ENCODE results near the gene HNMT. TPM values are rescaled to one million over a fixed set of nuclear protein-coding genes. Genes with fewer than 3 reads are reported as not detected.
A peak's percentile ranks its signal among the peaks of the same experiment; 100 is the strongest.

The HNMT gene
- polyA plus RNA-seq, 1 donor from 2014 or later: not detected

DNA sequence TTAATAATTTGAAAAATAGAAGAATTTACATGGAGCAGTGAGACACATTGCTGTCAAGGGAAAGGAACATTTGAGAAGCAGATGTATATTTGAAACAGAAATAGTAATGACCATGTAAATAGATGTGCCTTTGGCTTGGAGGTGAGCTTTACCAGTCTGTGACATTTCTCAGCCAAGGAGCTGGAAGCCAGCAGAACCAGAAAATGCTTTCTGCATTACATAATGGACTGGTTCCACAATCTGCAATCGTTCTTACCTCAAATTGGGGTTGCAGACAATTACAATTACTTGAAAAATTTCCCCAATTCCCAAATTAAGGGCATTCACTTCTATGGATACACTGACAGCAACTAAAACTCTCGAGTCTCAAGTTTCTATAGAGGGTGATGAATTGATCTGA lies 59.7 kb downstream of the HNMT start:
- no peaks in the 10 kb centered on the region for H3K9me3 ChIP-seq (ENCODE audit: low read length)
- H3F3A ChIP-seq (ENCODE audit: insufficient read depth, low read length, poor library complexity, severe bottlenecking): no peaks in the 10 kb centered on the region
- no peak overlapping the region for H2AFZ ChIP-seq (ENCODE audit: low read depth, low read length)
- no peak overlapping the region for H3K4me2 ChIP-seq (ENCODE audit: low read length)
- no peak overlapping the region for H3K9ac ChIP-seq (ENCODE audit: low read length)
- no peaks in the 10 kb centered on the region for H3K27me3 ChIP-seq (ENCODE audit: insufficient read depth, low read depth, low read length)
- TF ChIP-seq EZH2 (IDR thresholded peaks at IDR 0.05; ENCODE audit: borderline replicate concordance, insufficient read depth, low read length, poor library complexity, severe bottlenecking) (no peak), TAF1 (IDR thresholded peaks at IDR 0.05; ENCODE audit: low read depth) (no peak)
- no peaks in the 10 kb centered on the region for H3K79me2 ChIP-seq (replicated peaks; ENCODE audit: insufficient read depth, low read length)
- no peaks in the 10 kb centered on the region for H3K36me3 ChIP-seq (ENCODE audit: insufficient read depth, low read length)
- H3K9me2 ChIP-seq (ENCODE audit: insufficient read depth, low read length): no peaks in the 10 kb centered on the region
- H4K20me1 ChIP-seq (ENCODE audit: insufficient read depth): no peaks in the 10 kb centered on the region
- peak overlapping the region; percentile 52 for H3K27ac ChIP-seq (ENCODE audit: low read length)
- H3K4me3 ChIP-seq (ENCODE audit: low read length): no peak overlapping the region

- Histone ChIP-seq H3K79me2 (replicated peaks; ENCODE audit: insufficient read depth, low read length) (no peaks in the 10 kb centered on the region), H3K27me3 (ENCODE audit: insufficient read depth, low read depth, low read length) (no peaks in the 10 kb centered on the region), H3K9me2 (ENCODE audit: insufficient read depth, low read length) (no peaks in the 10 kb centered on the region), H3K9ac (ENCODE audit: low read length) (no peak overlapping the region), H4K20me1 (ENCODE audit: insufficient read depth) (no peaks in the 10 kb centered on the region), H3F3A (ENCODE audit: insufficient read depth, low read length, poor library complexity, severe bottlenecking) (no peaks in the 10 kb centered on the region), H3K36me3 (ENCODE audit: insufficient read depth, low read length) (no peaks in the 10 kb centered on the region), H3K4me2 (ENCODE audit: low read length) (no peak overlapping the region), H3K4me3 (ENCODE audit: low read length) (no peak overlapping the region), H3K27ac (ENCODE audit: low read length) (no peak overlapping the region), H2AFZ (ENCODE audit: low read depth, low read length) (no peak overlapping the region), H3K9me3 (ENCODE audit: low read length) (no peaks in the 10 kb centered on the region)
- no peak for TF ChIP-seq TAF1 (IDR thresholded peaks at IDR 0.05; ENCODE audit: low read depth)
- TF ChIP-seq SMC3 (conservative IDR thresholded peaks at IDR 0.05; ENCODE audit: poor library complexity): no peak
- no peak for TF ChIP-seq EP300 (conservative IDR thresholded peaks at IDR 0.05; ENCODE audit: poor library complexity, severe bottlenecking)
- no peak for TF ChIP-seq MXI1 (conservative IDR thresholded peaks at IDR 0.05; ENCODE audit: poor library complexity, severe bottlenecking)
- TF ChIP-seq, protein P1, sequence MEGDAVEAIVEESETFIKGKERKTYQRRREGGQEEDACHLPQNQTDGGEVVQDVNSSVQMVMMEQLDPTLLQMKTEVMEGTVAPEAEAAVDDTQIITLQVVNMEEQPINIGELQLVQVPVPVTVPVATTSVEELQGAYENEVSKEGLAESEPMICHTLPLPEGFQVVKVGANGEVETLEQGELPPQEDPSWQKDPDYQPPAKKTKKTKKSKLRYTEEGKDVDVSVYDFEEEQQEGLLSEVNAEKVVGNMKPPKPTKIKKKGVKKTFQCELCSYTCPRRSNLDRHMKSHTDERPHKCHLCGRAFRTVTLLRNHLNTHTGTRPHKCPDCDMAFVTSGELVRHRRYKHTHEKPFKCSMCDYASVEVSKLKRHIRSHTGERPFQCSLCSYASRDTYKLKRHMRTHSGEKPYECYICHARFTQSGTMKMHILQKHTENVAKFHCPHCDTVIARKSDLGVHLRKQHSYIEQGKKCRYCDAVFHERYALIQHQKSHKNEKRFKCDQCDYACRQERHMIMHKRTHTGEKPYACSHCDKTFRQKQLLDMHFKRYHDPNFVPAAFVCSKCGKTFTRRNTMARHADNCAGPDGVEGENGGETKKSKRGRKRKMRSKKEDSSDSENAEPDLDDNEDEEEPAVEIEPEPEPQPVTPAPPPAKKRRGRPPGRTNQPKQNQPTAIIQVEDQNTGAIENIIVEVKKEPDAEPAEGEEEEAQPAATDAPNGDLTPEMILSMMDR (IDR thresholded peaks at IDR 0.05; ENCODE audit: poor library complexity, severe bottlenecking): no peak
- TF ChIP-seq RAD21 (conservative IDR thresholded peaks at IDR 0.05): no peak
- no peak for TF ChIP-seq POLR2AphosphoS5 (IDR thresholded peaks at IDR 0.05)
- TF ChIP-seq, protein P2, sequence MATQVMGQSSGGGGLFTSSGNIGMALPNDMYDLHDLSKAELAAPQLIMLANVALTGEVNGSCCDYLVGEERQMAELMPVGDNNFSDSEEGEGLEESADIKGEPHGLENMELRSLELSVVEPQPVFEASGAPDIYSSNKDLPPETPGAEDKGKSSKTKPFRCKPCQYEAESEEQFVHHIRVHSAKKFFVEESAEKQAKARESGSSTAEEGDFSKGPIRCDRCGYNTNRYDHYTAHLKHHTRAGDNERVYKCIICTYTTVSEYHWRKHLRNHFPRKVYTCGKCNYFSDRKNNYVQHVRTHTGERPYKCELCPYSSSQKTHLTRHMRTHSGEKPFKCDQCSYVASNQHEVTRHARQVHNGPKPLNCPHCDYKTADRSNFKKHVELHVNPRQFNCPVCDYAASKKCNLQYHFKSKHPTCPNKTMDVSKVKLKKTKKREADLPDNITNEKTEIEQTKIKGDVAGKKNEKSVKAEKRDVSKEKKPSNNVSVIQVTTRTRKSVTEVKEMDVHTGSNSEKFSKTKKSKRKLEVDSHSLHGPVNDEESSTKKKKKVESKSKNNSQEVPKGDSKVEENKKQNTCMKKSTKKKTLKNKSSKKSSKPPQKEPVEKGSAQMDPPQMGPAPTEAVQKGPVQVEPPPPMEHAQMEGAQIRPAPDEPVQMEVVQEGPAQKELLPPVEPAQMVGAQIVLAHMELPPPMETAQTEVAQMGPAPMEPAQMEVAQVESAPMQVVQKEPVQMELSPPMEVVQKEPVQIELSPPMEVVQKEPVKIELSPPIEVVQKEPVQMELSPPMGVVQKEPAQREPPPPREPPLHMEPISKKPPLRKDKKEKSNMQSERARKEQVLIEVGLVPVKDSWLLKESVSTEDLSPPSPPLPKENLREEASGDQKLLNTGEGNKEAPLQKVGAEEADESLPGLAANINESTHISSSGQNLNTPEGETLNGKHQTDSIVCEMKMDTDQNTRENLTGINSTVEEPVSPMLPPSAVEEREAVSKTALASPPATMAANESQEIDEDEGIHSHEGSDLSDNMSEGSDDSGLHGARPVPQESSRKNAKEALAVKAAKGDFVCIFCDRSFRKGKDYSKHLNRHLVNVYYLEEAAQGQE (IDR thresholded peaks at IDR 0.05; ENCODE audit: borderline replicate concordance): no peak
- no peak for TF ChIP-seq EZH2 (IDR thresholded peaks at IDR 0.05; ENCODE audit: borderline replicate concordance, insufficient read depth, low read length, poor library complexity, severe bottlenecking)
These were observed 62.1 kb downstream of the HNMT start for GRCh38 chr2:138026111-138027020.
